Prostate gland (tissue), 2 donors: ENCODE measurements around the gene DDX31.

Source experiments
- POLR2A ChIP-seq: fragments of 450-650 bp; IDR thresholded peaks from one replicate; pipeline ENCODE4 v1.6.1; 2016; ENCODE audit warnings: antibody characterized with exemption, mild to moderate bottlenecking
- POLR2AphosphoS5 ChIP-seq: sonication (generic); formaldehyde crosslinking; IDR thresholded peaks from one replicate; pipeline ENCODE4 v1.6.1; 2017; ENCODE audit warnings: antibody characterized with exemption
- TF ChIP-seq, protein P1 (sequence below), 4 experiments: fragments of 200-600 bp in 2 of 4; fragments of 450-650 bp in 2 of 4; sonication (generic) in 2 of 4; IDR thresholded peaks; 1 replicate in 3 of 4; 2 replicates in 1 of 4; pipeline ENCODE4 v1.5.1; 2016 to 2019; ENCODE audit warnings: antibody characterized with exemption in 4 of 4, mild to moderate bottlenecking in 2 of 4, moderate library complexity in 2 of 4

DNA sequence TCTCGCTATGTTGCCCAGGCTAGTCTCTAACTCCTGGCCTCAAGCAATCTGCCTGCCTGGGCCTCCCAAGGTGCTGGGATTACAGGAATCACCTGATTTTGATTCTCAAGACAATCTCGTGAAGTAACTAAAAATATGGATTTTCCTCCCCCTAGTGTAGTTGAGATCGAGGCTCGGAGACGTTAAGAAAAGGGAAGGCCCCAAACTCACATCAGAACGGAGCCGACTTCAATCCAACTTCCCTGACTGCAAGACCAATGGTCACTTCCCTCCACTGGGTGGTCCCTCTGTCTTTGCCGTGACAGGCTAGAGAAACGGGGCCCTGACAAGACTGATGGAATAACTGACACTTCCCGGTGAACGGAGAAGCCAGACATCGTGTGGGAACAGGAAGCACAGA lies 59.1 kb downstream of the DDX31 start:
- TF ChIP-seq, protein P1, sequence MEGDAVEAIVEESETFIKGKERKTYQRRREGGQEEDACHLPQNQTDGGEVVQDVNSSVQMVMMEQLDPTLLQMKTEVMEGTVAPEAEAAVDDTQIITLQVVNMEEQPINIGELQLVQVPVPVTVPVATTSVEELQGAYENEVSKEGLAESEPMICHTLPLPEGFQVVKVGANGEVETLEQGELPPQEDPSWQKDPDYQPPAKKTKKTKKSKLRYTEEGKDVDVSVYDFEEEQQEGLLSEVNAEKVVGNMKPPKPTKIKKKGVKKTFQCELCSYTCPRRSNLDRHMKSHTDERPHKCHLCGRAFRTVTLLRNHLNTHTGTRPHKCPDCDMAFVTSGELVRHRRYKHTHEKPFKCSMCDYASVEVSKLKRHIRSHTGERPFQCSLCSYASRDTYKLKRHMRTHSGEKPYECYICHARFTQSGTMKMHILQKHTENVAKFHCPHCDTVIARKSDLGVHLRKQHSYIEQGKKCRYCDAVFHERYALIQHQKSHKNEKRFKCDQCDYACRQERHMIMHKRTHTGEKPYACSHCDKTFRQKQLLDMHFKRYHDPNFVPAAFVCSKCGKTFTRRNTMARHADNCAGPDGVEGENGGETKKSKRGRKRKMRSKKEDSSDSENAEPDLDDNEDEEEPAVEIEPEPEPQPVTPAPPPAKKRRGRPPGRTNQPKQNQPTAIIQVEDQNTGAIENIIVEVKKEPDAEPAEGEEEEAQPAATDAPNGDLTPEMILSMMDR (IDR thresholded peaks at IDR 0.05): no peak
- no peak for TF ChIP-seq POLR2A
- no peak for TF ChIP-seq POLR2AphosphoS5
